Measurements from ENCODE around the gene CRACR2A. TPM values are rescaled to one million over a fixed set of nuclear protein-coding genes. Genes with fewer than 3 reads are reported as not detected.

CRACR2A gene
- total RNA-seq, 6 experiments from 2014 or later = 0.43 to 1.5 (median 0.91) TPM

DNA sequence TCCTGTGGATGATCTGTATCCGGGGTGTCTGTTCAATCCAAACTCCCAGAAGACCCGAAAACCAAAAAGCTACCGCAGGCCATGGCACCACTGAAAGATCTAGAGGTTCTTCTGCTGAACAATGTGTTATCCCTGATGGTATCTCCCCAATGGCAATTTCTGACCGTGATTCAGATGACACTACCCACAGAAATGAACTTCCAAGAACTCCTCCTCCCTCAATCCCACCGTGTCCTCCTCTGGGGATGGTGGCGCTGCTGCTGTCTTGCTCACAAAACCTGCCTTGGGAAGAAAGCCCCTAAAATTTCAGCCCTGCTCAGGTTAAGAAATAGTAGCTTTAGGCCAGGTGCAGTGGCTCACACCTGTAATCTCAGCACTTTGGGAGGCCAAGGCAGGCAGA is 7.8 kb downstream of the CRACR2A start:
- H3K27ac ChIP-seq = no peak overlapping the region
- 87% methylated on average over 2 of the region's 6 CpGs for WGBS (ENCODE audit: insufficient coverage, low coverage, low lambda C conversion rate, missing lambda C conversion rate)

DNA sequence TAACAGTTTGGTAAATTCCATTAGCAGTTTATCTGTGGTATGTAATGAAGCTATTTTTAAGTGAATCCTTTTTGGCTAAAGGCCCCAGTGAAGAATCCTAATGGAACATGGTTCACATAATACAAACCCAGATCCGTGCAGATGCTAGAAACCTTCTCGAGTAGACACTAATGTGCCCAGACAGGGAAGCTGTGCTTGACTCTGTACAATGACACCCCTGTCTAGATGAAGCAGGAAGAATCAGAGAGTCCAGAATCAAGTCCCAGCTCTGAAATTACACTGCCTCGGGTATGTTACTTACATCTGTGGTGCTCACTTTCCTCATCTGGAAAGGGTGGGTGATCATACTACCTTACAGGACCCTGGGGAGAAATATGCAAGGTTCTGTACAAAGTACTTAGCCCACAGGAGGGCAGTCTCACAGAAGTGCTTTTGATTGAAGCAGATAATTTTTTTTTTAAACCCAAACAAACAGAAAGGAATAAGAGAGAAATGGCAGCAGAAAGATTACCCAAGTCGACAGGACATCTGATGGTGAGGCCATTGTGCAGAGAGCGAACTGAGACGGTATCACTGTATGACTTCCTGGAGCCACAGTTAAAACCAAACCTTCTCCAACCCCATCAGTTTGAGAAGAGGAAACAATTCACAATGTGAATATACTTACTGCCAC is 8.5 kb downstream of the CRACR2A start:
- intact Hi-C loops (cut with DNase I) = no loop called here
- Histone ChIP-seq H3K27ac (no peak overlapping the region), H3K4me1 (no peaks in the 10 kb centered on the region), H3K27me3 (no peaks in the 10 kb centered on the region), H3K36me3 (no peaks in the 10 kb centered on the region), H3K9me3 (no peaks in the 10 kb centered on the region), H3K4me3 (no peak overlapping the region)
- ATAC-seq = no peak
- peak in 1 of 3 donors; percentile 8 for DNase-seq
- no peak for TF ChIP-seq POLR2A (IDR thresholded peaks at IDR 0.05)
- TF ChIP-seq, protein P1, sequence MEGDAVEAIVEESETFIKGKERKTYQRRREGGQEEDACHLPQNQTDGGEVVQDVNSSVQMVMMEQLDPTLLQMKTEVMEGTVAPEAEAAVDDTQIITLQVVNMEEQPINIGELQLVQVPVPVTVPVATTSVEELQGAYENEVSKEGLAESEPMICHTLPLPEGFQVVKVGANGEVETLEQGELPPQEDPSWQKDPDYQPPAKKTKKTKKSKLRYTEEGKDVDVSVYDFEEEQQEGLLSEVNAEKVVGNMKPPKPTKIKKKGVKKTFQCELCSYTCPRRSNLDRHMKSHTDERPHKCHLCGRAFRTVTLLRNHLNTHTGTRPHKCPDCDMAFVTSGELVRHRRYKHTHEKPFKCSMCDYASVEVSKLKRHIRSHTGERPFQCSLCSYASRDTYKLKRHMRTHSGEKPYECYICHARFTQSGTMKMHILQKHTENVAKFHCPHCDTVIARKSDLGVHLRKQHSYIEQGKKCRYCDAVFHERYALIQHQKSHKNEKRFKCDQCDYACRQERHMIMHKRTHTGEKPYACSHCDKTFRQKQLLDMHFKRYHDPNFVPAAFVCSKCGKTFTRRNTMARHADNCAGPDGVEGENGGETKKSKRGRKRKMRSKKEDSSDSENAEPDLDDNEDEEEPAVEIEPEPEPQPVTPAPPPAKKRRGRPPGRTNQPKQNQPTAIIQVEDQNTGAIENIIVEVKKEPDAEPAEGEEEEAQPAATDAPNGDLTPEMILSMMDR (IDR thresholded peaks at IDR 0.05) = no peak
- 55% methylated on average over 6 of the region's 6 CpGs for WGBS (ENCODE audit: insufficient coverage, low coverage, low lambda C conversion rate, missing lambda C conversion rate)

More for the DNA sequence above, 7.8 kb downstream of the CRACR2A start:
- no peak overlapping the region for H3K4me3 ChIP-seq
- TF ChIP-seq, protein P1 (IDR thresholded peaks at IDR 0.05) = no peak
- TF ChIP-seq POLR2A (IDR thresholded peaks at IDR 0.05) = no peak
- no peak for ATAC-seq
- no peaks in the 10 kb centered on the region for H3K27me3 ChIP-seq
- peak in 1 of 3 donors; percentile 18 for DNase-seq
- no peaks in the 10 kb centered on the region for H3K4me1 ChIP-seq
- no peaks in the 10 kb centered on the region for H3K9me3 ChIP-seq
- no peaks in the 10 kb centered on the region for H3K36me3 ChIP-seq
- intact Hi-C loops (cut with DNase I) = no loop called here

DNA sequence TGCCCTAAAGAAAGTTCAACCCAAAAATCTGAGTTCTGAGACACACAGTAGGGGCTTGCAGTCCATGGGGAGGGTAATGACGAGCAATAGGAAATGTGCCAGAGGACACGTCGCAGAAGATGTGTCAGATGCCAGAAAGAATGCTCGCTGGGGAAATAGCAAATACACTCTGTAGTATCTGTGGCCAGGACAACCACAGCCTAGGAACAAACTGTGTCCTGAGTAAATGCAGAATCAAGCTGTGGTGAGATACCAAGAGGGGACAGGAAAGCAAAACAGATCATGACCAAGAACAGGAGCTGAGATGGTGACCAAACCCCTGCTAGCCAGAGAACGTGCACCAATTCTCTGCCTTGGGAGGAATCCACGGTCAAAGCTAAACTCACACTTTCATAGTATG is 9.1 kb downstream of the CRACR2A start:
- Histone ChIP-seq H3K9me3 (no peaks in the 10 kb centered on the region), H3K4me3 (no peak overlapping the region), H3K4me1 (no peaks in the 10 kb centered on the region), H3K27me3 (no peaks in the 10 kb centered on the region), H3K36me3 (no peaks in the 10 kb centered on the region), H3K27ac (no peak overlapping the region)
- ATAC-seq (peak in 2 of 4 donors; percentile 28 to 30), DNase-seq (peak in 1 of 3 donors; percentile 17)
- WGBS (ENCODE audit: insufficient coverage, low coverage, low lambda C conversion rate, missing lambda C conversion rate) = 58% methylated on average over 6 of the region's 6 CpGs
- intact Hi-C loops (cut with DNase I) = no loop called here
- TF ChIP-seq, protein P1 (IDR thresholded peaks at IDR 0.05) = no peak
- TF ChIP-seq POLR2A (IDR thresholded peaks at IDR 0.05) = no peak

DNA sequence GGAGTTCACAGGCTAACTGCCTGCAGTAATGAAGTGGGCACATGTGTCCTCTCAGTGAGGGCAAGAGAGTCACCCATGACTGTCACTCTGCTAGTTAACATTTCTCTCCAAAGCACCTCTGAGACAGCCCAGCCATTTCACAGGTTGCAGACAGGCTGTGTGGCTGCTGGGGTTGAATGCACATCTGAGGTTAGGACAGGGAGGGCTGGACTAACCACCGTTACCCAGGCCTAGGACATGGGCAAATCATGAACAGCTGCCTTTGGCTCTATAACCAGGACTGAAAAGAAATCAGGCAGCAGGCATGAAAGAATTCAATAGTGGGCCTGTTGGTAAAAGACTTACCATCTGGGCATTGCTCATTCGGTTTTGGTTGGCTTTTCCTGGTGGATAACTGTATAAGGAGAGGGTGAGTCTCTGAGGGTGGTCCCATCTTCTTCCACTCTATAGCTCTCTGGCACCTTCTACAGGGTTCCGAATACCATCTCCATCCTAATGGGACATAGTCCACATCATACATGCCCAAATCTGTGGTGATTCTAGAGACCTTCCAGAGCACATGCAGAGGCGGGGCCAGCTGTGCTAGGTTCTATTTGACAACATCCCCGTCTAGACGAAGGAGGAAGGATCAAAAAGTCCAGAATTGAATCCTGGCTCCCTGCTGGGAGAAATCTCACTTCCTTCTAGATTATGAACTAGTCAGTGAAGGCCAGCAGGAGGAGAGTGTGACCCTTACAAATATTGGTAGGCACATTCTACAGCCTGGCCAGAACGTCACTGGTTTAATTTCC is 10.8 kb downstream of the CRACR2A start:
- WGBS (ENCODE audit: insufficient coverage, low coverage, low lambda C conversion rate, missing lambda C conversion rate) = 75% methylated on average over 4 of the region's 7 CpGs
- H3K4me1 ChIP-seq = no peaks in the 10 kb centered on the region
- DNase-seq (peak in 1 of 3 donors; percentile 22), ATAC-seq (no peak)
- TF ChIP-seq POLR2A (IDR thresholded peaks at IDR 0.05) = no peak
- TF ChIP-seq, protein P1 (IDR thresholded peaks at IDR 0.05) = no peak
- no peaks in the 10 kb centered on the region for H3K9me3 ChIP-seq
- no peaks in the 10 kb centered on the region for H3K27me3 ChIP-seq
- H3K4me3 ChIP-seq = no peak overlapping the region
- no peaks in the 10 kb centered on the region for H3K36me3 ChIP-seq
- H3K27ac ChIP-seq = no peak overlapping the region
- intact Hi-C loops (cut with DNase I) = no loop called here

All from right lobe of liver (tissue), 6 donors.